Left colon (tissue), 2 donors: Measurements from ENCODE around the gene PTPRG. TPM values are rescaled to one million over a fixed set of nuclear protein-coding genes. Genes with fewer than 3 reads are reported as not detected.

Experiments
- ATAC-seq: fragments of 200-7000 bp; cut with Tn5 transposase; one replicate; pipeline ENCODE4 v1.9.1; 2020; ENCODE audit warnings: mild to moderate bottlenecking, moderate library complexity
- DNase-seq, 2 donors: peaks; one replicate each; pipeline ENCODE4 v3.0.0-alpha.2; 2020
- intact Hi-C, 2 donors: fragments of 100-400 bp; cut with DNase I in 1 of 2; cut with micrococcal nuclease in 1 of 2; formaldehyde crosslinking; loops; one replicate each; pipeline versions ENCODE4 v1.11.2 to v1.14.0; 2022; cut with DNase I, micrococcal nuclease
- total RNA-seq, 2 donors: library from RNA; stranded (reverse); fragmentation: NEBNext Ultra II Directional; extraction: Animal tissue kit (Norgen Biotek cat#: 25700); gene quantifications; one replicate each; pipeline ENCODE4 v1.2.1, GENCODE V29; 2021
- donor health status: DM: no; HTN: no; CAD: no.
- donor health status: DM: yes; HTN: yes; CAD: no.

Gene PTPRG
- total RNA-seq, 2 donors from 2014 or later, result 26.0 to 33.4 TPM

GRCh38 chr3:61875046-61875844, 313.9 kb downstream of the PTPRG start:
- intact Hi-C loops, result no loop called here
- ATAC-seq (no peak), DNase-seq (no peak)

- ATAC-seq (no peak), DNase-seq (no peak)
- intact Hi-C loops, result no loop called here
Measured at GRCh38 chr3:61875976-61876671, 314.8 kb downstream of the PTPRG start.

GRCh38 chr3:61876797-61877196, 315.4 kb downstream of the PTPRG start:
- no peak for DNase-seq
- ATAC-seq, result no peak
- intact Hi-C loops, result no loop called here

- ATAC-seq, result no peak
- intact Hi-C loops, result no loop called here
- no peak for DNase-seq
Measured at GRCh38 chr3:61877359-61878138, 316.2 kb downstream of the PTPRG start.

- intact Hi-C loops, result no loop called here
- DNase-seq (no peak), ATAC-seq (no peak)
Measured at GRCh38 chr3:61882253-61882652, 320.9 kb downstream of the PTPRG start.

GRCh38 chr3:61884794-61885193, 323.4 kb downstream of the PTPRG start:
- DNase-seq (no peak), ATAC-seq (no peak)
- intact Hi-C loops, result no loop called here

- intact Hi-C loops, result no loop called here
Measured at GRCh38 chr3:61885414-61885813, 324.0 kb downstream of the PTPRG start.

GRCh38 chr3:61887206-61887605, 325.8 kb downstream of the PTPRG start:
- intact Hi-C loops, result no loop called here
- no peak for ATAC-seq
- no peak for DNase-seq

More at GRCh38 chr3:61885414-61885813, 324.0 kb downstream of the PTPRG start:
- DNase-seq (no peak), ATAC-seq (no peak)

GRCh38 chr3:61889259-61889658, 327.9 kb downstream of the PTPRG start:
- ATAC-seq (no peak), DNase-seq (no peak)
- intact Hi-C loops, result no loop called here

GRCh38 chr3:61890167-61890566, 328.8 kb downstream of the PTPRG start:
- intact Hi-C loops, result no loop called here
- ATAC-seq (no peak), DNase-seq (no peak)

- DNase-seq (no peak), ATAC-seq (no peak)
- intact Hi-C loops, result no loop called here
Measured at GRCh38 chr3:61890586-61890985, 329.2 kb downstream of the PTPRG start.

- ATAC-seq (no peak), DNase-seq (no peak)
- intact Hi-C loops, result no loop called here
Measured at GRCh38 chr3:61892891-61893290, 331.5 kb downstream of the PTPRG start.

- ATAC-seq, result no peak
- intact Hi-C loops, result no loop called here
- no peak for DNase-seq
Measured at GRCh38 chr3:61893840-61894566, 332.6 kb downstream of the PTPRG start.

- intact Hi-C loops, result no loop called here
- ATAC-seq (peak; percentile 91), DNase-seq (peak; percentile 83 to 88)
Measured at GRCh38 chr3:61894988-61895935, 333.9 kb downstream of the PTPRG start.

- intact Hi-C loops, result no loop called here
- ATAC-seq (peak; percentile 36), DNase-seq (no peak)
Measured at GRCh38 chr3:61896251-61896650, 334.9 kb downstream of the PTPRG start.

- intact Hi-C loops, result no loop called here
Measured at GRCh38 chr3:61897848-61898247, 336.5 kb downstream of the PTPRG start.

GRCh38 chr3:61899700-61900462, 338.5 kb downstream of the PTPRG start:
- DNase-seq (no peak), ATAC-seq (no peak)
- intact Hi-C loops, result no loop called here

More at GRCh38 chr3:61897848-61898247, 336.5 kb downstream of the PTPRG start:
- ATAC-seq, result no peak
- DNase-seq, result no peak
